ENCODE results near the gene MTR.

The MTR gene

GRCh38 chr1:236862615-236863211 is 67.6 kb downstream of the MTR start:
- no peak for DNase-seq (ENCODE audit: low read depth in 2 of 2)

GRCh38 chr1:236864211-236864610 is 69.1 kb downstream of the MTR start:
- no peak for DNase-seq (ENCODE audit: low read depth in 2 of 2)

GRCh38 chr1:236864996-236865817 is 70.1 kb downstream of the MTR start:
- DNase-seq (ENCODE audit: low read depth in 2 of 2) = no peak

GRCh38 chr1:236865818-236866155 is 70.7 kb downstream of the MTR start:
- no peak for DNase-seq (ENCODE audit: low read depth in 2 of 2)

GRCh38 chr1:236868625-236869467 is 73.8 kb downstream of the MTR start:
- DNase-seq (ENCODE audit: low read depth in 2 of 2) = no peak

GRCh38 chr1:236869911-236870310 is 74.8 kb downstream of the MTR start:
- DNase-seq (ENCODE audit: low read depth in 2 of 2) = no peak

- DNase-seq (ENCODE audit: low read depth in 2 of 2) = no peak
Observed at GRCh38 chr1:236870721-236871120, 75.6 kb downstream of the MTR start.

- DNase-seq (ENCODE audit: low read depth in 2 of 2) = no peak
Observed at GRCh38 chr1:236872075-236872666, 77.1 kb downstream of the MTR start.

GRCh38 chr1:236875975-236876374 is 80.9 kb downstream of the MTR start:
- DNase-seq (ENCODE audit: low read depth in 2 of 2) = no peak

GRCh38 chr1:236877661-236878060 is 82.6 kb downstream of the MTR start:
- DNase-seq (ENCODE audit: low read depth in 2 of 2) = no peak

- DNase-seq (ENCODE audit: low read depth in 2 of 2) = no peak
Observed at GRCh38 chr1:236880209-236880608, 85.1 kb downstream of the MTR start.

GRCh38 chr1:236882678-236883077 is 87.6 kb downstream of the MTR start:
- no peak for DNase-seq (ENCODE audit: low read depth in 2 of 2)

GRCh38 chr1:236886199-236886598 is 91.1 kb downstream of the MTR start:
- no peak for DNase-seq (ENCODE audit: low read depth in 2 of 2)

- no peak for DNase-seq (ENCODE audit: low read depth in 2 of 2)
Observed at GRCh38 chr1:236887081-236887480, 92.0 kb downstream of the MTR start.

GRCh38 chr1:236888126-236888525 is 93.0 kb downstream of the MTR start:
- DNase-seq (ENCODE audit: low read depth in 2 of 2) = no peak

GRCh38 chr1:236888903-236889302 is 93.8 kb downstream of the MTR start:
- no peak for DNase-seq (ENCODE audit: low read depth in 2 of 2)

GRCh38 chr1:236890152-236891056 is 95.3 kb downstream of the MTR start:
- no peak for DNase-seq (ENCODE audit: low read depth in 2 of 2)

GRCh38 chr1:236893626-236894545 is 98.8 kb downstream of the MTR start:
- no peak for DNase-seq (ENCODE audit: low read depth in 2 of 2)

GRCh38 chr1:236895665-236896387 is 100.7 kb downstream of the MTR start:
- DNase-seq (ENCODE audit: low read depth in 2 of 2) = no peak

Data from activated CD8-positive, alpha-beta memory T cell treated with anti-CD3 and anti-CD28 coated beads for 4 hours (primary cell).